Measurements from ENCODE around the gene WDR18. TPM values are rescaled to one million over a fixed set of nuclear protein-coding genes. Genes with fewer than 3 reads are reported as not detected.

Gene WDR18
- total and polyA plus RNA-seq, 2 experiments from 2014 or later = 143 to 241 TPM

DNA sequence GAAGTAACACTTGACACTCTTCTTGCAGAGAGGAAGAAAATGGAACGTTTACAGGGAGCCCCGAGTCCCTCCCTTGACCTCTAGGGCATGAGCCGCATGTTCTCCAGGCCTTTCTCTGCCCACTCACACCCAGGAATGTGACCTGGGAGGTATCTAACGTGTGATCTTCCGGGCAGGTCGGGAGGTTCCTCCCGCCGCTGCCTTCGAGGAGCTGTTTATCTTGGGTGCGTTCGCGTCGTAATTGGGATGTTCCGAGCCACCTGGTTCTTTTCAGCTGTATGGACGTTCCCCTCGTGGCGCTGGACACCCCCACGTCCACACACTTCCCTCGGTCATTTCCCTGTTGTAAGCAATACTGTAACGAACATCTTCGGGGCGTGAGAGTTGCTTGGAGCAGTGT is 44.7 kb upstream of the WDR18 start:
- peaks cover 7% of the 10 kb centered on the region for H3K36me3 ChIP-seq
- H3K27ac ChIP-seq = no peak overlapping the region
- H3K4me1 ChIP-seq (ENCODE audit: low read depth) = no peaks in the 10 kb centered on the region
- no peaks in the 10 kb centered on the region for H3K9me3 ChIP-seq (ENCODE audit: low read depth)
- TF ChIP-seq, protein P1, sequence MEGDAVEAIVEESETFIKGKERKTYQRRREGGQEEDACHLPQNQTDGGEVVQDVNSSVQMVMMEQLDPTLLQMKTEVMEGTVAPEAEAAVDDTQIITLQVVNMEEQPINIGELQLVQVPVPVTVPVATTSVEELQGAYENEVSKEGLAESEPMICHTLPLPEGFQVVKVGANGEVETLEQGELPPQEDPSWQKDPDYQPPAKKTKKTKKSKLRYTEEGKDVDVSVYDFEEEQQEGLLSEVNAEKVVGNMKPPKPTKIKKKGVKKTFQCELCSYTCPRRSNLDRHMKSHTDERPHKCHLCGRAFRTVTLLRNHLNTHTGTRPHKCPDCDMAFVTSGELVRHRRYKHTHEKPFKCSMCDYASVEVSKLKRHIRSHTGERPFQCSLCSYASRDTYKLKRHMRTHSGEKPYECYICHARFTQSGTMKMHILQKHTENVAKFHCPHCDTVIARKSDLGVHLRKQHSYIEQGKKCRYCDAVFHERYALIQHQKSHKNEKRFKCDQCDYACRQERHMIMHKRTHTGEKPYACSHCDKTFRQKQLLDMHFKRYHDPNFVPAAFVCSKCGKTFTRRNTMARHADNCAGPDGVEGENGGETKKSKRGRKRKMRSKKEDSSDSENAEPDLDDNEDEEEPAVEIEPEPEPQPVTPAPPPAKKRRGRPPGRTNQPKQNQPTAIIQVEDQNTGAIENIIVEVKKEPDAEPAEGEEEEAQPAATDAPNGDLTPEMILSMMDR (IDR thresholded peaks at IDR 0.05; ENCODE audit: low read depth, low read length) = no peak
- DNase-seq (ENCODE audit: low read depth in 1 of 2, low spot score in 1 of 2) = no peak
- H3K27me3 ChIP-seq = no peaks in the 10 kb centered on the region
- H3K4me3 ChIP-seq = no peak overlapping the region

DNA sequence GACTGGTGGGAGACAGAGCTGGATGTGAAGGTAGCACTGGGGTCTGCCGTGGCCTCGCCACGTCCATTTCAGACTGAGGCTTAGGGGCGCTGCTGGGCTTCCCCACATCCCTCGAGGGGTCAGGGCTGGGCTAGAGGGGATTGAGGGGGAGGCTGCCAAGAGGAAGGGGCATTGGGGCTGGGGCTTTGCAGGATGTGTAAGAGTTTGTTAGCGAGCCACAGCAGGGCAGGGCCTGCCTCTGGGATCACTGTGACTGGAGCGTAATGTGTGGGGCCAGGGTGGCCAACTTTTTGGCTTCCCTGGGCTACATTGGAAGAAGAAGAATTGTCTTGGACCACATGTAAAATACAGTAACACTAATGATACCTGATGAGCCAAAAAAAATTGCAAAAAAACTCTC is 44.2 kb upstream of the WDR18 start:
- peaks cover 7% of the 10 kb centered on the region for H3K36me3 ChIP-seq
- no peaks in the 10 kb centered on the region for H3K4me1 ChIP-seq (ENCODE audit: low read depth)
- TF ChIP-seq, protein P1 (IDR thresholded peaks at IDR 0.05; ENCODE audit: low read depth, low read length) = no peak
- H3K27me3 ChIP-seq = no peaks in the 10 kb centered on the region
- peak overlapping the region; percentile 43 for H3K27ac ChIP-seq
- DNase-seq (ENCODE audit: low read depth in 1 of 2, low spot score in 1 of 2) = no peak
- H3K9me3 ChIP-seq (ENCODE audit: low read depth) = no peaks in the 10 kb centered on the region
- no peak overlapping the region for H3K4me3 ChIP-seq

DNA sequence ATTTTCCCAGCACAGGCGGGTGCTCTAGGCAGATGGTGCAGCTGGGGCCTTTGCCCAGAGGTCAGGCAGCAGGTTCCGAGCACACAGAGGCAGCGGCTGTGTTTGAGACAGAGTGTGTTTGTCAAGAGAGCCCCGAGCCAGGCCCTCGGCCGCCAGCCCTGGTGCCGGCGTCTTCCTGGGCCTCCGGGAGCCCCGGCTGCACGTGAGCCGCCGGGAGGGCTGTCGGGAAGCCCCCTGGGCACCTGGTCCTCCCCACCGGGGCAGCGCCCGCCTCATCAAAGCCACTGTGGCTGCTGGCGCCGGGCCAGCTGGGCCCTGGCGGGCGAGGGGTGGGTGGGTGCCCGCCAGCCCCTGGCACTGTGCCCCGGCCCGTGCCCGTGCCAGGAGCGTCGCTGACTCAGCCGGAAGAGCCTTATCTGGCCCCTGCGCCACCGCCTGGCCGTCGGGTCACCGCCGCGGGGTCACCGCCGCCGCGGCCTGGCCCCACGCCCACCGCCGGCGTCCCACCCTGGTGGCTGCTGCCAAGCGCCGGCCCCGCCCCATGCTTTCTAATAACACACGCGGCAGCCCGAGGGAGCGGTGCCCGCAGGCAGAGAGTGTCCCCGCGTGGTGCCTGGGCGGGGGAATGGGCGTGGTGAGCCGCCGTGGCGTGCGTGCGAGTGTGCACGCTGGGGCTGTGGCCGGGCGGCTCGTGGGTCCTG is 43.4 kb upstream of the WDR18 start:
- Histone ChIP-seq H3K4me1 (ENCODE audit: low read depth) (no peaks in the 10 kb centered on the region), H3K36me3 (peaks cover 7% of the 10 kb centered on the region), H3K4me3 (no peak overlapping the region), H3K9me3 (ENCODE audit: low read depth) (no peaks in the 10 kb centered on the region), H3K27ac (peak overlapping the region; percentile 43), H3K27me3 (no peaks in the 10 kb centered on the region)
- no peak for DNase-seq (ENCODE audit: low read depth in 1 of 2, low spot score in 1 of 2)
- TF ChIP-seq, protein P1 (IDR thresholded peaks at IDR 0.05; ENCODE audit: low read depth, low read length) = no peak

DNA sequence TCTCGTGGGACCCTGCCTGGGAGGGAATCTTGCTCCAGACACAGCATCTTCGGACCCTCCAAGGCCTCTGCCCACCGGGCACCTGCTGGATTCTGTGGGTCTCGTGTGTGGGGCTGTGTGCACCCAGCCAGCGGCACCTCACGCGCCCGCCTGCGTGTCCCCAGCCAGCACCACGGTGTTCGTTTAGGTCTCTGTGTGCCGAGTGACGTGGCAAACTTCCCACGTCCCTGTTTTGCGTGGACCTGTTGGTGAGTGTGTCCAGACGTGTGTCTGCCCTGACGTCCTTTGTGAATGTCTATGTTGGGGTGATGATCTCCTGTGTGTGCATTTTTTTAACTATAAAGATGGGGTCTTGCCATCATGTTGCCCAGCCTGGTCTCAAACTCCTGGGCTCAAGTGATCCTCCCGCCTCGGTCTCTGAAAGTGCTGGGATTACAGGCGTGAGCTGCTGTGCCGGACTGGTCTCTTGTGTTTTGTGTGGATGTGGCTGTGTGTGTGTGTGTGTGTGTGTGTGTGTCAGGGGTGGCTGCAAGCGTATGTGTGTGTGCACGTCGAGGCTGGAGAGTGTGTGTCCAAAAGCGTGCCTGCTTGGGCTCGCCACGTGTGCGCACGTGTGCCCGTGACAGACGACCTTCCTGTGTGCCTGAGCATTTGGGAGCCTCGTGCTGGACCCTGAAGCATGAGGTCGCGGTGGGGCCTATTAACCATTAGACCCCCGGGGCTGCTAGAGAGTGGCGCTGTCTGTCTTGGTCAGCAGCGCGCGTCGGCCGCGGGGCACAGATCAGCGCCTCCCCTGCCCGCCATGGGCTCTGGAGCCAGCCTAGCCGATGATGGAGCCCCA is 42.6 kb upstream of the WDR18 start:
- H3K9me3 ChIP-seq (ENCODE audit: low read depth) = no peaks in the 10 kb centered on the region
- H3K36me3 ChIP-seq = peaks cover 4% of the 10 kb centered on the region
- no peak for DNase-seq (ENCODE audit: low read depth in 1 of 2, low spot score in 1 of 2)
- H3K27me3 ChIP-seq = no peaks in the 10 kb centered on the region
- H3K27ac ChIP-seq = no peak overlapping the region
- TF ChIP-seq, protein P1 (IDR thresholded peaks at IDR 0.05; ENCODE audit: low read depth, low read length) = no peak
- no peaks in the 10 kb centered on the region for H3K4me1 ChIP-seq (ENCODE audit: low read depth)
- no peak overlapping the region for H3K4me3 ChIP-seq

DNA sequence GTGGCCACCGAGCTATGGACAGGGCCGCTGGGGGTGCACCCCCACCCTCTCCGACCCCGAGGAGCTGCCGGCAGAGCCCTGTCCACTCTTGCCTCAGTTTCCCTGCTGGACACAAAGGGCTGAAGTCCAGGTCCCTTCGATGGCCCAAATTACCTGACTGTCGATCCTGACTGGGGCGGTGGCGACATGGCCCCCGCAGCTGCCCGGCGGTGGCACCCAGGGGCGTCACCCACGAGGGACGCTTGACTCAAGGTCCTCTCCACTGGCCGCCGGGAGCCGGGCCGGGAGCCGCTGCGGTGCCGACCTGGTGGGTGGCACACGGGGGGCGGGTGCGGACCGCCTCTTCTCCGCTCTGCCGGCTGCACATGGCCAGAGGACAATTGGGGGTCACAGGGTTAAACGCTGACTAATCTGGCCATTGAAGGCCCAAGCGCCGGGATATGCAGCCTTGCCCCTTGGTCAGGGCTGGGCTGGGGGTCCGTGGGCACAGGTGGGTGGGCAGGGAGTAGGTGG is 42.0 kb upstream of the WDR18 start:
- no peak for DNase-seq (ENCODE audit: low read depth in 1 of 2, low spot score in 1 of 2)
- Histone ChIP-seq H3K27ac (peak overlapping the region; percentile 34), H3K27me3 (no peaks in the 10 kb centered on the region), H3K4me1 (ENCODE audit: low read depth) (no peaks in the 10 kb centered on the region), H3K36me3 (peaks cover 4% of the 10 kb centered on the region), H3K9me3 (ENCODE audit: low read depth) (no peaks in the 10 kb centered on the region), H3K4me3 (no peak overlapping the region)
- TF ChIP-seq, protein P1 (IDR thresholded peaks at IDR 0.05; ENCODE audit: low read depth, low read length) = no peak

All from cardiac muscle cell (in vitro differentiated cells and primary cell).